K562 (cell line): Measurements from ENCODE around the gene TMEM45B. TPM values are rescaled to one million over a fixed set of nuclear protein-coding genes. Genes with fewer than 3 reads are reported as not detected.
"Not testable (repeated sequence)": the region's sequence is repeated elsewhere in the genome, so short reads cannot be mapped to it uniquely, and the experiment has no call there.

ENCODE experiments used
- ATAC-seq: fragments of 200-7000 bp; cut with Tn5 transposase; 3 replicates; pipeline ENCODE4 v1.9.1; 2020; ENCODE audit warnings: moderate library complexity
- BruUV-seq: library from RNA; stranded (reverse); fragments of 400-500 nt; replicated peaks from 2 replicates; lab custom pipeline; 2021; lab: Mats Ljungman, UMichigan
- CTCF ChIA-PET: fragments of 300-600 bp; formaldehyde crosslinking; extraction: SDS; loops from one replicate; lab custom pipeline; 2021; ENCODE audit warnings: low intra/inter-chr PET ratio; lab: Yijun Ruan, JAX
- POLR2A ChIA-PET: fragments of 300-600, 350-650 bp; sonication (Branson Sonifier 250); formaldehyde crosslinking; extraction: SDS; loops from one replicate; lab custom pipeline; 2021; ENCODE audit warnings: antibody characterized with exemption, inconsistent platforms; lab: Yijun Ruan, JAX
- DNase-seq, 4 experiments: peaks; one replicate each; pipeline versions ENCODE4 v3.0.0 to v3.0.0-alpha.2; 2011 to 2018; ENCODE audit warnings: low spot score in 3 of 4, mixed read lengths in 3 of 4; ENCODE audit errors: extremely low read depth in 1 of 4
- FAIRE-seq: peaks from 2 replicates; lab custom pipeline; 2011; peaks lifted over from hg19 to GRCh38; lab: Jason Lieb, UNC
- H2AFZ ChIP-seq: 2 replicates; pipeline ENCODE4 v1.6.0; 2011; ENCODE audit warnings: low read depth, low read length, control low read depth, inconsistent platforms
- H3K27ac ChIP-seq: fragments of 200-600 bp; 3 replicates; pipeline ENCODE4 v1.8.0; 2011; ENCODE audit warnings: low read depth, mild to moderate bottlenecking, control low read depth, inconsistent platforms, low read length, moderate library complexity, mixed read lengths; ENCODE audit errors: extremely low read depth
- H3K27me3 ChIP-seq, 2 experiments: fragments of 300-600 bp in 1 of 2; 2 replicates in 1 of 2; 3 replicates in 1 of 2; pipeline versions ENCODE4 v1.6.0 to v1.8.0; 2011; ENCODE audit warnings: inconsistent platforms in 2 of 2, low read length in 2 of 2, mild to moderate bottlenecking in 1 of 2, mixed read lengths in 1 of 2, moderate library complexity in 1 of 2; ENCODE audit not compliant: control insufficient read depth in 2 of 2, insufficient read depth in 2 of 2
- H3K36me3 ChIP-seq: fragments of 300-600 bp; 3 replicates; pipeline ENCODE4 v1.8.0; 2011; ENCODE audit warnings: mild to moderate bottlenecking, low read length, inconsistent platforms; ENCODE audit not compliant: control insufficient read depth, insufficient read depth
- H3K4me1 ChIP-seq, 2 experiments: fragments of 200-600 bp in 1 of 2; replicated peaks in 1 of 2; 2 replicates in 1 of 2; 3 replicates in 1 of 2; pipeline versions ENCODE4 v1.5.1 to v1.8.0; 2011; ENCODE audit warnings: inconsistent platforms in 2 of 2, low read length in 2 of 2, mild to moderate bottlenecking in 1 of 2, mixed read lengths in 1 of 2, moderate library complexity in 1 of 2; ENCODE audit not compliant: control insufficient read depth in 2 of 2, insufficient read depth in 2 of 2
- H3K4me2 ChIP-seq: 2 replicates; pipeline ENCODE4 v1.6.1; 2011; ENCODE audit warnings: low read length, control low read depth, inconsistent platforms, mixed read lengths; ENCODE audit not compliant: insufficient read depth
- H3K4me3 ChIP-seq: fragments of 200-600 bp; sonication (generic), shearing (Covaris generic); 2 replicates; pipeline ENCODE4 v1.5.1; 2016; ENCODE audit warnings: control low read depth, inconsistent platforms
- H3K79me2 ChIP-seq: fragments of 200-600 bp; 3 replicates; pipeline ENCODE4 v1.8.0; 2011; ENCODE audit warnings: low read length, inconsistent platforms; ENCODE audit not compliant: control insufficient read depth, insufficient read depth
- H3K9ac ChIP-seq, 2 experiments: 2 replicates each; pipeline versions ENCODE4 v1.6.0 to v1.6.1; 2011; ENCODE audit warnings: low read depth in 2 of 2, low read length in 2 of 2, control low read depth in 1 of 2, inconsistent platforms in 1 of 2, mild to moderate bottlenecking in 1 of 2, mixed read lengths in 1 of 2; ENCODE audit not compliant: insufficient read depth in 1 of 2
- H3K9me1 ChIP-seq: one replicate; pipeline ENCODE4 v1.6.0; 2011; ENCODE audit warnings: inconsistent platforms, mild to moderate bottlenecking, low read length, moderate library complexity; ENCODE audit not compliant: control insufficient read depth, insufficient read depth
- H3K9me3 ChIP-seq: replicated peaks from 2 replicates; pipeline ENCODE4 v1.5.1; 2011; ENCODE audit warnings: low read depth, low read length, inconsistent platforms; ENCODE audit not compliant: control insufficient read depth, insufficient read depth
- H4K20me1 ChIP-seq: replicated peaks from 2 replicates; pipeline ENCODE4 v1.6.1; 2011; ENCODE audit warnings: low read length, inconsistent platforms, mixed read lengths; ENCODE audit not compliant: control insufficient read depth, insufficient read depth
- CEBPZ ChIP-seq: fragments of 150-350 bp; IDR thresholded peaks from 2 replicates; pipeline ENCODE4 v1.6.1; 2014; ENCODE audit warnings: low read depth, mild to moderate bottlenecking, low read length, borderline replicate concordance
- MBD2 ChIP-seq: sonication (generic); IDR thresholded peaks from 2 replicates; pipeline ENCODE4 v1.6.1; 2016; ENCODE audit warnings: low read depth, borderline replicate concordance
- RB1 ChIP-seq: fragments of 450-650 bp; IDR thresholded peaks from 2 replicates; pipeline ENCODE4 v1.6.1; 2017; ENCODE audit warnings: low read depth, mild to moderate bottlenecking
- XRCC5 ChIP-seq: fragments of 200-400 bp; formaldehyde crosslinking; IDR thresholded peaks from 2 replicates; pipeline ENCODE4 v1.6.1; 2017; ENCODE audit warnings: low read depth, mild to moderate bottlenecking, low read length
- ZNF133 ChIP-seq: fragments of 250-450 bp; sonication (Bioruptor Pico); IDR thresholded peaks from 2 replicates; pipeline ENCODE4 v1.4.0; 2020; ENCODE audit warnings: mild to moderate bottlenecking
- ZNF253 ChIP-seq: fragments of 250-450 bp; sonication (Bioruptor Pico); conservative IDR thresholded peaks from 2 replicates; pipeline ENCODE4 v1.6.1; 2021; ENCODE audit warnings: mild to moderate bottlenecking
- ZNF778 ChIP-seq: fragments of 450-650 bp; formaldehyde crosslinking; IDR thresholded peaks from 2 replicates; pipeline ENCODE4 v1.4.0; 2020; ENCODE audit warnings: mild to moderate bottlenecking, moderate library complexity
- WGBS: fragments of 100-300 bp; shearing (Covaris generic); methylation state at CpG from one replicate; pipeline ENCODE4 v1.1.6; 2016; ENCODE audit warnings: low coverage, mixed read lengths; ENCODE audit not compliant: insufficient coverage; ENCODE audit errors: missing lambda C conversion rate; 5-methylcytosine and 5-hydroxymethylcytosine counted together
- in situ Hi-C: fragments of 300-500 bp; cut with MboI; formaldehyde crosslinking; loops from 4 replicates; pipeline ENCODE4 v1.15.0; 2018; ENCODE audit warnings: inconsistent platforms, mixed read lengths
- intact Hi-C: fragments of 100-400 bp; cut with micrococcal nuclease; formaldehyde crosslinking; loops from 2 replicates; pipeline ENCODE4 v1.14.2; 2022
- polyA plus RNA-seq, 8 experiments: library from polyadenylated mRNA; depleted of rRNA in 4 of 8; stranded (reverse) in 5 of 8; unstranded in 3 of 8; fragments of >200 nt; fragmentation: Nextera tagmentation in 2 of 8; fragmentation: Illumina TruSeq in 1 of 8; extraction: Ambion mirVana in 2 of 8; extraction: Trizol in 1 of 8; gene quantifications; 2 replicates each; pipeline versions ENCODE4 v1.2.1 to v1.2.3, GENCODE V29; 2011 to 2014; ENCODE audit warnings: inconsistent platforms in 1 of 8, missing spikeins in 1 of 8
- total RNA-seq, 7 experiments: library from RNA; depleted of rRNA in 6 of 7; stranded (reverse); fragments of >200 nt in 6 of 7; fragmentation: Illumina TruSeq in 2 of 7; extraction: Trizol in 2 of 7; gene quantifications; 2 replicates each; pipeline versions ENCODE4 v1.2.1 to v1.2.3, GENCODE V29; 2011 to 2021; ENCODE audit warnings: low replicate concordance in 1 of 7
- TF ChIP-seq, protein P1 (sequence below): fragments of 450-650 bp; formaldehyde crosslinking; IDR thresholded peaks from 2 replicates; pipeline ENCODE4 v1.4.0; 2020; ENCODE audit warnings: mild to moderate bottlenecking, moderate library complexity
- TF ChIP-seq, protein P2 (sequence below): fragments of 450-650 bp; formaldehyde crosslinking; IDR thresholded peaks from 2 replicates; pipeline ENCODE4 v1.4.0; 2020; ENCODE audit warnings: mild to moderate bottlenecking

TMEM45B gene
- total and polyA plus RNA-seq, 9 of the 15 experiments (the other 6 are each of a cell fraction or from before 2014, with no cell fraction given): 0.07 TPM; not detected in 8

DNA sequence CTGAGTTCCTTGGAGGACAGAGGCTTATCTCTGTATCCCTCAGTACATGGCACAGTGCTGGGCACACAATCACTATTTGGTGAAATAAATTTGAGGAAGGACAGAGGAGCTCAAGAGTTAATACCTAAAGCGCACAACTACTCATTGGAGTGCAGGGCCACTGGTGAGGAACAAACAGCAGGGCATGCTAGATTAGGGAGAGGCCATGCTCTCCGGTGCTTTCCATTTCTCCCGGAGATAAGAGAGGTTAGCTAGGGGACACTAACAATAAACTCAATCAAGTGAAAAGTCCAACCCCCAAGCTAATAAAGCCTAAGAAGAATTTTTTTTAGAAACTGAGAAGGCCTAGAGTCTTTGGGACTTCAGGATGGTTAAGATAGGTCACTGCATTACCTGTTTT, 50.7 kb downstream of the TMEM45B start (continued):
- TF ChIP-seq, protein P1, sequence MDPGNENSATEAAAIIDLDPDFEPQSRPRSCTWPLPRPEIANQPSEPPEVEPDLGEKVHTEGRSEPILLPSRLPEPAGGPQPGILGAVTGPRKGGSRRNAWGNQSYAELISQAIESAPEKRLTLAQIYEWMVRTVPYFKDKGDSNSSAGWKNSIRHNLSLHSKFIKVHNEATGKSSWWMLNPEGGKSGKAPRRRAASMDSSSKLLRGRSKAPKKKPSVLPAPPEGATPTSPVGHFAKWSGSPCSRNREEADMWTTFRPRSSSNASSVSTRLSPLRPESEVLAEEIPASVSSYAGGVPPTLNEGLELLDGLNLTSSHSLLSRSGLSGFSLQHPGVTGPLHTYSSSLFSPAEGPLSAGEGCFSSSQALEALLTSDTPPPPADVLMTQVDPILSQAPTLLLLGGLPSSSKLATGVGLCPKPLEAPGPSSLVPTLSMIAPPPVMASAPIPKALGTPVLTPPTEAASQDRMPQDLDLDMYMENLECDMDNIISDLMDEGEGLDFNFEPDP (CRISPR knock-in tag): no peak

GRCh38 chr11:129868626-129869025, 53.0 kb downstream of the TMEM45B start:
- in situ Hi-C loops, H4K20me1 ChIP-seq, H3K4me2 ChIP-seq, H3K9ac ChIP-seq, POLR2A ChIA-PET, H2AFZ ChIP-seq, H3K27me3 ChIP-seq, CTCF ChIA-PET, ATAC-seq, H3K4me1 ChIP-seq, H3K79me2 ChIP-seq, FAIRE-seq, H3K4me3 ChIP-seq, DNase-seq, BruUV-seq, H3K9me3 ChIP-seq, H3K27ac ChIP-seq, H3K9me1 ChIP-seq: not testable (repeated sequence)
- peaks cover 95% of the 10 kb centered on the region for H3K36me3 ChIP-seq
- 85% methylated on average over 14 of the region's 16 CpGs for WGBS
- intact Hi-C loops: loop anchor here (10.0 kb wide), 1 partner anchor 104 kb away; no protein-coding TSS in a partner anchor

- CTCF ChIA-PET: no interaction called here
- H4K20me1 ChIP-seq: no peaks in the 10 kb centered on the region
- no peak overlapping the region for H2AFZ ChIP-seq
- BruUV-seq: no TSS peak
- no peak for DNase-seq
- H3K27ac ChIP-seq: no peak overlapping the region
- no peaks in the 10 kb centered on the region for H3K79me2 ChIP-seq
- peaks cover under 1% of the 10 kb centered on the region in 2 experiments; a peak in 2 of 5 replicates for H3K4me1 ChIP-seq
- intact Hi-C loops (no loop called here), in situ Hi-C loops (no loop called here)
- POLR2A ChIA-PET: no interaction called here
- no peaks in the 10 kb centered on the region for H3K27me3 ChIP-seq
- no peaks in the 10 kb centered on the region for H3K9me1 ChIP-seq
- no peak overlapping the region for H3K9ac ChIP-seq
- 87% methylated on average over 7 of the region's 7 CpGs for WGBS
- H3K4me2 ChIP-seq: no peak overlapping the region
- H3K9me3 ChIP-seq: no peaks in the 10 kb centered on the region
- no peak for FAIRE-seq
- H3K36me3 ChIP-seq: peaks cover 94% of the 10 kb centered on the region
- no peak overlapping the region for H3K4me3 ChIP-seq
- no peak for ATAC-seq
- TF ChIP-seq ZNF778 (CRISPR knock-in tag) (no peak), XRCC5 (no peak), ZNF253 (CRISPR knock-in tag) (no peak), CEBPZ (no peak), ZNF133 (CRISPR knock-in tag) (no peak), RB1 (no peak), MBD2 (no peak)
- TF ChIP-seq, protein P2, sequence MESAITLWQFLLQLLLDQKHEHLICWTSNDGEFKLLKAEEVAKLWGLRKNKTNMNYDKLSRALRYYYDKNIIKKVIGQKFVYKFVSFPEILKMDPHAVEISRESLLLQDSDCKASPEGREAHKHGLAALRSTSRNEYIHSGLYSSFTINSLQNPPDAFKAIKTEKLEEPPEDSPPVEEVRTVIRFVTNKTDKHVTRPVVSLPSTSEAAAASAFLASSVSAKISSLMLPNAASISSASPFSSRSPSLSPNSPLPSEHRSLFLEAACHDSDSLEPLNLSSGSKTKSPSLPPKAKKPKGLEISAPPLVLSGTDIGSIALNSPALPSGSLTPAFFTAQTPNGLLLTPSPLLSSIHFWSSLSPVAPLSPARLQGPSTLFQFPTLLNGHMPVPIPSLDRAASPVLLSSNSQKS (CRISPR knock-in tag): no peak
These were observed 56.3 kb downstream of the TMEM45B start for GRCh38 chr11:129871914-129872313.
